IMR-90 (cell line): ENCODE measurements around the gene PIGU. TPM values are rescaled to one million over a fixed set of nuclear protein-coding genes. Genes with fewer than 3 reads are reported as not detected.

Experiments
- ATAC-seq: fragments of 200-7000 bp; cut with Tn5 transposase; 2 replicates; pipeline ENCODE4 v1.9.1; 2020; ENCODE audit warnings: low read depth, mild to moderate bottlenecking, moderate library complexity
- BruUV-seq: library from RNA; stranded (reverse); fragments of 400-500 nt; replicated peaks from 2 replicates; lab custom pipeline; 2021; lab: Mats Ljungman, UMichigan
- CTCF ChIA-PET: fragments of 300-600 bp; formaldehyde crosslinking; extraction: SDS; loops from one replicate; lab custom pipeline; 2021; ENCODE audit warnings: antibody characterized with exemption; lab: Yijun Ruan, JAX
- POLR2A ChIA-PET: fragments of 300-600 bp; sonication (Branson Sonifier 250); formaldehyde crosslinking; loops from one replicate; lab custom pipeline; 2022; ENCODE audit warnings: antibody characterized with exemption; ENCODE audit not compliant: unreplicated experiment; lab: Charles Lee
- DNase-seq: peaks from one replicate; pipeline ENCODE4 v3.0.0; 2013
- H2AFZ ChIP-seq: replicated peaks from 2 replicates; pipeline ENCODE3; 2013; ENCODE audit warnings: low read length, mild to moderate bottlenecking; ENCODE audit not compliant: poor library complexity
- H2AK5ac ChIP-seq: 2 replicates; pipeline ENCODE4 v1.6.1; 2013; ENCODE audit warnings: low read depth, low read length, inconsistent platforms
- H2AK9ac ChIP-seq: replicated peaks from 2 replicates; pipeline ENCODE3; 2013; ENCODE audit warnings: mild to moderate bottlenecking, low read depth, low read length, moderate library complexity; ENCODE audit not compliant: poor library complexity
- H2BK120ac ChIP-seq: 2 replicates; pipeline ENCODE4 v1.6.1; 2013; ENCODE audit warnings: low read depth, low read length, inconsistent platforms
- H2BK15ac ChIP-seq: 3 replicates; pipeline ENCODE4 v1.6.1; 2013; ENCODE audit warnings: low read depth, low read length, inconsistent platforms
- H2BK20ac ChIP-seq: 2 replicates; pipeline ENCODE4 v1.6.1; 2013; ENCODE audit warnings: low read depth, mild to moderate bottlenecking, inconsistent platforms, low read length, moderate library complexity
- H2BK5ac ChIP-seq: 2 replicates; pipeline ENCODE4 v1.6.1; 2013; ENCODE audit warnings: mild to moderate bottlenecking, low read depth, low read length, inconsistent platforms; ENCODE audit not compliant: poor library complexity, severe bottlenecking
- H3K14ac ChIP-seq: replicated peaks from 2 replicates; pipeline ENCODE4 v1.6.1; 2013; ENCODE audit warnings: low read depth, low read length, inconsistent platforms
- H3K18ac ChIP-seq: 2 replicates; pipeline ENCODE4 v1.6.1; 2013; ENCODE audit warnings: low read depth, low read length, control low read depth
- H3K23ac ChIP-seq: 2 replicates; pipeline ENCODE4 v1.6.1; 2013; ENCODE audit warnings: low read depth, low read length, inconsistent platforms
- H3K27ac ChIP-seq: 2 replicates; pipeline ENCODE4 v1.5.1; 2013; ENCODE audit warnings: mild to moderate bottlenecking, control low read depth, low read length; ENCODE audit not compliant: insufficient read depth
- H3K27me3 ChIP-seq: 2 replicates; pipeline ENCODE4 v1.6.1; 2013; ENCODE audit warnings: low read length; ENCODE audit not compliant: control insufficient read depth, insufficient read depth
- H3K36me3 ChIP-seq: 2 replicates; pipeline ENCODE4 v1.6.1; 2013; ENCODE audit warnings: low read length, mixed read lengths; ENCODE audit not compliant: control insufficient read depth, insufficient read depth
- H3K4ac ChIP-seq: 2 replicates; pipeline ENCODE4 v1.6.1; 2013; ENCODE audit warnings: low read depth, low read length, inconsistent platforms
- H3K4me1 ChIP-seq: 2 replicates; pipeline ENCODE4 v1.6.1; 2013; ENCODE audit warnings: low read length, mixed read lengths; ENCODE audit not compliant: control insufficient read depth, insufficient read depth
- H3K4me2 ChIP-seq: 2 replicates; pipeline ENCODE4 v1.6.1; 2013; ENCODE audit warnings: low read depth, mild to moderate bottlenecking, control low read depth, low read length, moderate library complexity
- H3K4me3 ChIP-seq: 2 replicates; pipeline ENCODE4 v1.5.1; 2013; ENCODE audit warnings: low read depth, mild to moderate bottlenecking, control low read depth, low read length, moderate library complexity; ENCODE audit not compliant: insufficient read depth
- H3K56ac ChIP-seq: 2 replicates; pipeline ENCODE4 v1.6.1; 2013; ENCODE audit warnings: low read length, inconsistent platforms; ENCODE audit not compliant: insufficient read depth; ENCODE audit errors: extremely low read depth
- H3K79me1 ChIP-seq, 2 experiments: 2 replicates each; pipeline ENCODE4 v1.6.1; 2013; ENCODE audit warnings: low read length in 2 of 2, inconsistent platforms in 1 of 2, low read depth in 1 of 2
- H3K9ac ChIP-seq: 2 replicates; pipeline ENCODE4 v1.6.1; 2013; ENCODE audit warnings: low read depth, low read length, control low read depth
- H3K9me1 ChIP-seq: 2 replicates; pipeline ENCODE4 v1.6.1; 2013; ENCODE audit warnings: low read length, inconsistent platforms; ENCODE audit not compliant: insufficient read depth
- H3K9me3 ChIP-seq: 2 replicates; pipeline ENCODE4 v1.6.1; 2013; ENCODE audit warnings: low read length; ENCODE audit not compliant: control insufficient read depth, insufficient read depth
- H4K20me1 ChIP-seq: 2 replicates; pipeline ENCODE4 v1.6.1; 2013; ENCODE audit warnings: low read length, inconsistent platforms; ENCODE audit not compliant: insufficient read depth
- H4K5ac ChIP-seq: 2 replicates; pipeline ENCODE4 v1.6.1; 2013; ENCODE audit warnings: mild to moderate bottlenecking, low read depth, low read length, control low read depth
- H4K8ac ChIP-seq, 2 experiments: 2 replicates each; pipeline ENCODE4 v1.6.1; 2013; ENCODE audit warnings: low read depth in 2 of 2, low read length in 2 of 2, control low read depth in 1 of 2, inconsistent platforms in 1 of 2
- H4K91ac ChIP-seq: 2 replicates; pipeline ENCODE4 v1.6.1; 2013; ENCODE audit warnings: low read depth, low read length, inconsistent platforms; ENCODE audit not compliant: insufficient read depth
- BHLHE40 ChIP-seq: fragments of 150-350 bp; IDR thresholded peaks from 2 replicates; pipeline ENCODE4 v1.6.1; 2016; ENCODE audit warnings: mild to moderate bottlenecking, low read depth, low read length
- CHD1 ChIP-seq: IDR thresholded peaks from 2 replicates; pipeline ENCODE4 v1.6.1; 2012; ENCODE audit warnings: low read depth, low read length, improper control_type of control experiment
- MAZ ChIP-seq: IDR thresholded peaks from 2 replicates; pipeline ENCODE4 v1.6.1; 2012; ENCODE audit warnings: low read depth, mild to moderate bottlenecking, low read length, improper control_type of control experiment, moderate library complexity, borderline replicate concordance
- MXI1 ChIP-seq: IDR thresholded peaks from 2 replicates; pipeline ENCODE4 v1.6.1; 2012; ENCODE audit warnings: low read depth, mild to moderate bottlenecking, low read length, moderate library complexity, borderline replicate concordance
- NFE2L2 ChIP-seq: fragments of 150-350 bp; IDR thresholded peaks from 2 replicates; pipeline ENCODE4 v1.6.1; 2016; ENCODE audit warnings: low read depth, mild to moderate bottlenecking, low read length
- RAD21 ChIP-seq: IDR thresholded peaks from 2 replicates; pipeline ENCODE4 v1.6.1; 2012; ENCODE audit warnings: low read length, improper control_type of control experiment
- RCOR1 ChIP-seq: IDR thresholded peaks from 2 replicates; pipeline ENCODE4 v1.6.1; 2012; ENCODE audit warnings: mild to moderate bottlenecking, low read length, improper control_type of control experiment; ENCODE audit not compliant: insufficient replicate concordance
- SMC3 ChIP-seq: fragments of 150-350 bp; IDR thresholded peaks from 2 replicates; pipeline ENCODE4 v1.6.1; 2016; ENCODE audit warnings: low read depth, mild to moderate bottlenecking, antibody characterized with exemption, low read length, moderate library complexity
- whole genome bisulfite sequencing, 2 experiments: methylation state at CpG; one replicate each; pipeline versions ENCODE4 v1.1.5 to v1.1.7; 2013; ENCODE audit warnings: missing lambda C conversion rate in 2 of 2; ENCODE audit not compliant: insufficient read length in 1 of 2; ENCODE audit errors: extremely low coverage in 2 of 2; 5-methylcytosine and 5-hydroxymethylcytosine counted together
- dilution Hi-C: fragments of 300-500 bp; cut with HindIII; formaldehyde crosslinking; loops from one replicate; pipeline ENCODE4 v1.14.3; 2018; ENCODE audit warnings: low sequenced_read_pairs; ENCODE audit not compliant: unreplicated experiment
- in situ Hi-C: fragments of 300-500 bp; cut with MboI; formaldehyde crosslinking; loops from 3 replicates; pipeline ENCODE4 v1.14.3; 2019; ENCODE audit warnings: low sequenced_read_pairs, inconsistent platforms, mixed read lengths
- intact Hi-C: fragments of 100-400 bp; cut with micrococcal nuclease; formaldehyde crosslinking; loops from 2 replicates; pipeline ENCODE4 v1.10.0; 2022
- polyA plus RNA-seq, 3 experiments: library from polyadenylated mRNA; depleted of rRNA; stranded (reverse); fragments of >200 nt; gene quantifications; 2 replicates each; pipeline ENCODE4 v1.2.3, GENCODE V29; 2012; ENCODE audit warnings: low replicate concordance in 1 of 3
- total RNA-seq: library from RNA; depleted of rRNA; stranded (reverse); fragments of >200 nt; gene quantifications from 2 replicates; pipeline ENCODE4 v1.2.3, GENCODE V29; 2012
- TF ChIP-seq, protein P1 (sequence below): fragments of 150-350 bp; IDR thresholded peaks from 2 replicates; pipeline ENCODE4 v1.6.1; 2016; ENCODE audit warnings: low read depth, mild to moderate bottlenecking, low read length, moderate library complexity, borderline replicate concordance
- TF ChIP-seq, protein P2 (sequence below): fragments of 150-350 bp; IDR thresholded peaks from 2 replicates; pipeline ENCODE4 v1.6.1; 2017; ENCODE audit warnings: mild to moderate bottlenecking, antibody characterized with exemption, low read length, low read depth

The PIGU gene
- total and polyA plus RNA-seq, 2 of the 4 experiments (the other 2 are of a cell fraction), result 11.1 to 31.1 TPM

DNA sequence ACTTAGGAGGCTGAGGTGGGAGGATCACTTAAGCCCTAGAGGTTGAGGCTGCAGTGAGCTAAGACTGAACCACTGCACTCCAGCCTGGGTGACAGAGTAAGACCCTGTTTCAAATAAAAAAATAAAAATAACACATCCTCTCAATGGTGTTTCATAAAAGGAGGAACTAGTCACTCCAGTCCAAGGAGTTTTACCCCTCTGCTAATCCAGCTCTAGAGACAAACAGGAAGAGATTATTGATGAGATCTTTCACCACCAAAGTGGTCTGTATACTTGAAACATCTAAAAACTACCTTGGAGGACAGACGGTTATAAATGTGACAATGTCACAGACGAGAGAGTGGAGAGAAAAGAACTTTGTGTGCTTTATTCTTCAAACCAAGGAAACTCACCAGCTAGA lies 58.2 kb downstream of the PIGU start:
- Histone ChIP-seq H3K4ac (no peak overlapping the region), H2BK15ac (no peak overlapping the region), H3K9me3 (no peaks in the 10 kb centered on the region), H3K14ac (no peak overlapping the region), H3K18ac (no peak overlapping the region), H2BK5ac (no peak overlapping the region), H3K9ac (no peak overlapping the region), H3K36me3 (peaks cover 3% of the 10 kb centered on the region; the same call in 1 of the 2 replicates), H2AFZ (no peak overlapping the region), H4K91ac (no peak overlapping the region), H3K4me2 (no peak overlapping the region), H3K79me1 (0 out of 4 replicates have a peak, but pooled peaks cover 0 to 3% of the 10 kb centered on the region in 2 experiments), H3K27ac (no peak overlapping the region), H2AK5ac (no peak overlapping the region), H3K9me1 (peaks cover 3% of the 10 kb centered on the region), H4K5ac (no peak overlapping the region), H4K8ac (no peak overlapping the region), H3K27me3 (no peaks in the 10 kb centered on the region), H2BK120ac (no peak overlapping the region), H3K56ac (no peak overlapping the region), H3K23ac (no peak overlapping the region), H4K20me1 (peaks cover 4% of the 10 kb centered on the region), H2AK9ac (no peak overlapping the region), H3K4me3 (no peak overlapping the region), H3K4me1 (peaks cover 9% of the 10 kb centered on the region), H2BK20ac (no peak overlapping the region)
- in situ Hi-C loops, result no loop called here
- ChIA-PET CTCF (interaction anchor here (0.6 kb wide), 1 partner anchor 26 kb away, joined by 4 read pairs; no protein-coding TSS in a partner anchor), POLR2A (no interaction called here)
- TF ChIP-seq, protein P1, sequence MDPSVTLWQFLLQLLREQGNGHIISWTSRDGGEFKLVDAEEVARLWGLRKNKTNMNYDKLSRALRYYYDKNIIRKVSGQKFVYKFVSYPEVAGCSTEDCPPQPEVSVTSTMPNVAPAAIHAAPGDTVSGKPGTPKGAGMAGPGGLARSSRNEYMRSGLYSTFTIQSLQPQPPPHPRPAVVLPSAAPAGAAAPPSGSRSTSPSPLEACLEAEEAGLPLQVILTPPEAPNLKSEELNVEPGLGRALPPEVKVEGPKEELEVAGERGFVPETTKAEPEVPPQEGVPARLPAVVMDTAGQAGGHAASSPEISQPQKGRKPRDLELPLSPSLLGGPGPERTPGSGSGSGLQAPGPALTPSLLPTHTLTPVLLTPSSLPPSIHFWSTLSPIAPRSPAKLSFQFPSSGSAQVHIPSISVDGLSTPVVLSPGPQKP, result no peak
- TF ChIP-seq, protein P2, sequence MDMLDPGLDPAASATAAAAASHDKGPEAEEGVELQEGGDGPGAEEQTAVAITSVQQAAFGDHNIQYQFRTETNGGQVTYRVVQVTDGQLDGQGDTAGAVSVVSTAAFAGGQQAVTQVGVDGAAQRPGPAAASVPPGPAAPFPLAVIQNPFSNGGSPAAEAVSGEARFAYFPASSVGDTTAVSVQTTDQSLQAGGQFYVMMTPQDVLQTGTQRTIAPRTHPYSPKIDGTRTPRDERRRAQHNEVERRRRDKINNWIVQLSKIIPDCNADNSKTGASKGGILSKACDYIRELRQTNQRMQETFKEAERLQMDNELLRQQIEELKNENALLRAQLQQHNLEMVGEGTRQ, result no peak
- TF ChIP-seq BHLHE40 (no peak), RAD21 (no peak), MXI1 (no peak), MAZ (no peak), SMC3 (no peak), NFE2L2 (no peak), CHD1 (no peak), RCOR1 (no peak)
- no CpG with 5 or more reads among the region's 2 CpGs for WGBS, 2 experiments
- ATAC-seq (no peak), DNase-seq (no peak)
- no TSS peak for BruUV-seq
- dilution Hi-C loops, result no loop called here
- intact Hi-C loops, result no loop called here
